Umbilical cord (tissue), 2 donors: ENCODE measurements around the gene PTPRG. TPM values are rescaled to one million over a fixed set of nuclear protein-coding genes. Genes with fewer than 3 reads are reported as not detected.

Source experiments
- DNase-seq: peaks from one replicate; pipeline ENCODE4 v3.0.0-alpha.2; 2015; ENCODE audit warnings: low spot score
- total RNA-seq: library from RNA; depleted of rRNA; stranded (reverse); fragments of >200 nt; gene quantifications from one replicate; pipeline ENCODE4 v1.2.3, GENCODE V29; 2014; ENCODE audit warnings: low replicate concordance; ENCODE audit not compliant: insufficient read depth

Gene PTPRG
- total RNA-seq, 1 donor from 2014 or later = 84.0 TPM

- no peak for DNase-seq
Observed at GRCh38 chr3:61892891-61893290, 331.5 kb downstream of the PTPRG start.

- no peak for DNase-seq
Observed at GRCh38 chr3:61893840-61894566, 332.6 kb downstream of the PTPRG start.

GRCh38 chr3:61894988-61895935, 333.9 kb downstream of the PTPRG start:
- DNase-seq = peak; percentile 91

- DNase-seq = no peak
Observed at GRCh38 chr3:61896251-61896650, 334.9 kb downstream of the PTPRG start.

GRCh38 chr3:61897848-61898247, 336.5 kb downstream of the PTPRG start:
- no peak for DNase-seq

GRCh38 chr3:61899700-61900462, 338.5 kb downstream of the PTPRG start:
- no peak for DNase-seq

GRCh38 chr3:61901496-61901895, 340.1 kb downstream of the PTPRG start:
- DNase-seq = no peak

- no peak for DNase-seq
Observed at GRCh38 chr3:61901986-61902385, 340.6 kb downstream of the PTPRG start.

GRCh38 chr3:61903074-61903473, 341.7 kb downstream of the PTPRG start:
- DNase-seq = no peak

- DNase-seq = peak; percentile 79
Observed at GRCh38 chr3:61903931-61904657, 342.7 kb downstream of the PTPRG start.

GRCh38 chr3:61907210-61907795, 345.9 kb downstream of the PTPRG start:
- DNase-seq = peak; percentile 82

GRCh38 chr3:61908382-61908781, 347.0 kb downstream of the PTPRG start:
- DNase-seq = peak; percentile 60

- DNase-seq = no peak
Observed at GRCh38 chr3:61910732-61911131, 349.4 kb downstream of the PTPRG start.

GRCh38 chr3:61912158-61912557, 350.8 kb downstream of the PTPRG start:
- DNase-seq = no peak

- DNase-seq = no peak
Observed at GRCh38 chr3:61913701-61914100, 352.3 kb downstream of the PTPRG start.

GRCh38 chr3:61914276-61914675, 352.9 kb downstream of the PTPRG start:
- no peak for DNase-seq

GRCh38 chr3:61915296-61915695, 353.9 kb downstream of the PTPRG start:
- DNase-seq = no peak

GRCh38 chr3:61919371-61919770, 358.0 kb downstream of the PTPRG start:
- DNase-seq = no peak

GRCh38 chr3:61922118-61922517, 360.7 kb downstream of the PTPRG start:
- no peak for DNase-seq

GRCh38 chr3:61924090-61924735, 362.8 kb downstream of the PTPRG start:
- DNase-seq = no peak
